Measurements from ENCODE around the gene KCNN3.

- no peak for TF ChIP-seq POLR2AphosphoS5 (IDR thresholded peaks at IDR 0.05; ENCODE audit: low read depth, low read length)
- no peak for TF ChIP-seq SIN3A (IDR thresholded peaks at IDR 0.05; ENCODE audit: borderline replicate concordance, insufficient read depth, low read length)
- TF ChIP-seq REST (IDR thresholded peaks at IDR 0.05; ENCODE audit: insufficient read depth in 1 of 2, low read depth in 2 of 2, low read length in 2 of 2) = no peak
These were observed 3.4 kb upstream of the KCNN3 start for GRCh38 chr1:154873321-154873950.

Measured in PFSK-1 (cell line).